Kidney (tissue), 14 donors: ENCODE data around the gene BUD31. TPM values are rescaled to one million over a fixed set of nuclear protein-coding genes. Genes with fewer than 3 reads are reported as not detected.

ENCODE experiments used
- DNase-seq, 5 donors: peaks; one replicate each; pipeline ENCODE4 v3.0.0-alpha.2; 2013 to 2020
- FAIRE-seq: peaks from 2 replicates; lab custom pipeline; 2012; peaks lifted over from hg19 to GRCh38; lab: Jason Lieb, UNC
- H3K27ac ChIP-seq, 2 donors: one replicate each; pipeline ENCODE4 v1.7.0; 2013; ENCODE audit warnings: low read depth in 2 of 2, low read length in 2 of 2, inconsistent platforms in 1 of 2
- H3K27me3 ChIP-seq: one replicate; pipeline ENCODE4 v1.7.1; 2013; ENCODE audit warnings: low read length, inconsistent platforms; ENCODE audit not compliant: control insufficient read depth, insufficient read depth
- H3K36me3 ChIP-seq, 3 donors: one replicate each; pipeline versions ENCODE4 v1.7.0 to v1.7.1; 2013; ENCODE audit warnings: low read length in 3 of 3, control low read depth in 1 of 3, inconsistent platforms in 1 of 3; ENCODE audit not compliant: insufficient read depth in 3 of 3, control insufficient read depth in 2 of 3
- H3K4me1 ChIP-seq, 3 donors: one replicate each; pipeline versions ENCODE4 v1.7.0 to v1.7.1; 2013; ENCODE audit warnings: low read length in 3 of 3, inconsistent platforms in 1 of 3, low read depth in 1 of 3; ENCODE audit not compliant: control insufficient read depth in 2 of 3, insufficient read depth in 2 of 3
- H3K4me3 ChIP-seq, 3 donors: one replicate each; pipeline versions ENCODE4 v1.7.0 to v1.8.1; 2013; ENCODE audit warnings: low read length in 3 of 3, control low read depth in 1 of 3, inconsistent platforms in 1 of 3
- H3K9ac ChIP-seq, 3 donors: one replicate each; pipeline versions ENCODE4 v1.7.0 to v1.7.1; 2013; ENCODE audit warnings: low read length in 3 of 3, control low read depth in 1 of 3, inconsistent platforms in 1 of 3
- H3K9me3 ChIP-seq, 3 donors: one replicate each; pipeline versions ENCODE4 v1.7.0 to v1.7.1; 2013; ENCODE audit warnings: low read length in 3 of 3, control low read depth in 1 of 3, inconsistent platforms in 1 of 3; ENCODE audit not compliant: control insufficient read depth in 2 of 3, insufficient read depth in 1 of 3
- intact Hi-C: fragments of 100-400 bp; cut with DNase I; formaldehyde crosslinking; loops from one replicate; pipeline ENCODE4 v1.11.1; 2022
- polyA plus RNA-seq: library from polyadenylated mRNA; stranded (reverse); fragments of 350-450 nt; fragmentation: Illumina TruSeq; extraction: RNeasy Lipid Tissue Mini Kit (QIAGEN cat#74804); gene quantifications from one replicate; pipeline ENCODE4 v1.2.3, GENCODE V29; 2014; ENCODE audit warnings: low read depth, low replicate concordance; ENCODE audit not compliant: insufficient read depth
- total RNA-seq: library from RNA; stranded (reverse); fragmentation: NEBNext Ultra II Directional; extraction: Animal tissue kit (Norgen Biotek cat#: 25700); gene quantifications from one replicate; pipeline ENCODE4 v1.2.1, GENCODE V29; 2021
- TF ChIP-seq, protein P1 (sequence below): IDR thresholded peaks from 3 replicates; pipeline ENCODE4 v1.5.1; 2012; ENCODE audit warnings: mild to moderate bottlenecking, moderate library complexity, borderline replicate concordance; ENCODE audit not compliant: insufficient read depth; ENCODE audit errors: extremely low read depth
- donor health status: control.
- donor health status: control.
- donor health status: control.
- donor health status: control.
- donor health status: control.
- donor health status: DM: yes; HTN: yes; CAD: no.
- donor health status: Normal renal cell carcinoma (clear cell type).

The BUD31 gene
- total and polyA plus RNA-seq, 2 donors from 2014 or later, result 79.0 to 141 TPM

DNA sequence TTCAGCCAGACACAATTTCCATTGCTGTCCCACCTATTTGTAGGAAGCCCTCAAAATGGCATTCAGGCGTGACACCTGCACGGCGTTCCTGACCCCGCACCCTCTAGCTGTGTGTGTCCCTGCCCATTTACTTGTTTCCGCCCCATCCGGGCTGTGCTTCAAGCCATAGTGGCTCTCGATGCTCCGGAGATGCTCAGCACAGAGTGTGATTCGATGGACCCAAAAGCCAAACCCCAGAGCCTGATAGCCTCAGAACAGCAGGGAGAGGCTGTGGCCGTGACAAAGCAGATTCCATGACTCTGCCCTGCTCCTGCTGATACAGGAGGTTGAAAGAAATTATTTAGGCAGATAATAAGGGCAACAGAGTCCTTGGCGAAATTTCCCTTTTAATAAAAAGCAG, 13.4 kb downstream of the BUD31 start:
- no peaks in the 10 kb centered on the region for H3K4me1 ChIP-seq
- intact Hi-C loops, result no loop called here
- peaks cover 3 to 38% (median 28%) of the 10 kb centered on the region in 3 donors for H3K36me3 ChIP-seq
- H3K27me3 ChIP-seq, result no peaks in the 10 kb centered on the region
- H3K4me3 ChIP-seq, result no peak overlapping the region
- FAIRE-seq (no peak), DNase-seq (no peak)
- no peak overlapping the region for H3K27ac ChIP-seq
- no peak overlapping the region for H3K9ac ChIP-seq
- no peaks in the 10 kb centered on the region for H3K9me3 ChIP-seq
- TF ChIP-seq, protein P1, sequence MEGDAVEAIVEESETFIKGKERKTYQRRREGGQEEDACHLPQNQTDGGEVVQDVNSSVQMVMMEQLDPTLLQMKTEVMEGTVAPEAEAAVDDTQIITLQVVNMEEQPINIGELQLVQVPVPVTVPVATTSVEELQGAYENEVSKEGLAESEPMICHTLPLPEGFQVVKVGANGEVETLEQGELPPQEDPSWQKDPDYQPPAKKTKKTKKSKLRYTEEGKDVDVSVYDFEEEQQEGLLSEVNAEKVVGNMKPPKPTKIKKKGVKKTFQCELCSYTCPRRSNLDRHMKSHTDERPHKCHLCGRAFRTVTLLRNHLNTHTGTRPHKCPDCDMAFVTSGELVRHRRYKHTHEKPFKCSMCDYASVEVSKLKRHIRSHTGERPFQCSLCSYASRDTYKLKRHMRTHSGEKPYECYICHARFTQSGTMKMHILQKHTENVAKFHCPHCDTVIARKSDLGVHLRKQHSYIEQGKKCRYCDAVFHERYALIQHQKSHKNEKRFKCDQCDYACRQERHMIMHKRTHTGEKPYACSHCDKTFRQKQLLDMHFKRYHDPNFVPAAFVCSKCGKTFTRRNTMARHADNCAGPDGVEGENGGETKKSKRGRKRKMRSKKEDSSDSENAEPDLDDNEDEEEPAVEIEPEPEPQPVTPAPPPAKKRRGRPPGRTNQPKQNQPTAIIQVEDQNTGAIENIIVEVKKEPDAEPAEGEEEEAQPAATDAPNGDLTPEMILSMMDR, result no peak

- no peaks in the 10 kb centered on the region for H3K4me1 ChIP-seq
- no peak overlapping the region for H3K27ac ChIP-seq
- no peaks in the 10 kb centered on the region for H3K9me3 ChIP-seq
- H3K9ac ChIP-seq, result no peak overlapping the region
- FAIRE-seq, result no peak
- peaks cover 2 to 33% (median 24%) of the 10 kb centered on the region in 3 donors for H3K36me3 ChIP-seq
- TF ChIP-seq, protein P1, result no peak
- H3K4me3 ChIP-seq, result no peak overlapping the region
- intact Hi-C loops, result no loop called here
- no peak for DNase-seq
- no peaks in the 10 kb centered on the region for H3K27me3 ChIP-seq
Measured at GRCh38 chr7:99422625-99423024, 13.9 kb downstream of the BUD31 start.

- H3K27ac ChIP-seq, result no peak overlapping the region
- intact Hi-C loops, result no loop called here
- no peak overlapping the region for H3K4me3 ChIP-seq
- no peak for FAIRE-seq
- H3K36me3 ChIP-seq, result peaks cover 0 to 19% (median 13%) of the 10 kb centered on the region in 3 donors
- DNase-seq, result no peak
- no peaks in the 10 kb centered on the region for H3K27me3 ChIP-seq
- no peaks in the 10 kb centered on the region for H3K9me3 ChIP-seq
- TF ChIP-seq, protein P1, result no peak
- no peak overlapping the region for H3K9ac ChIP-seq
- no peaks in the 10 kb centered on the region for H3K4me1 ChIP-seq
Measured at GRCh38 chr7:99424932-99425730, 16.4 kb downstream of the BUD31 start.
